Hematopoietic multipotent progenitor cell treated with erythropoietin and hydrocortisone succinate and interleukin-3 and kit ligand, for 15 days (in vitro differentiated cells): Measurements from ENCODE around the gene DNAH3.
"Not testable (repeated sequence)": the region's sequence is repeated elsewhere in the genome, so short reads cannot be mapped to it uniquely, and the experiment has no call there.

Experiments
- DNase-seq: peaks from one replicate; pipeline ENCODE4 v3.0.0-alpha.2; 2015; ENCODE audit warnings: low spot score

Gene DNAH3

GRCh38 chr16:21169249-21169981 is 18.8 kb upstream of the DNAH3 start:
- DNase-seq = no peak

- no peak for DNase-seq
Observed at GRCh38 chr16:21167929-21168602, 17.4 kb upstream of the DNAH3 start.

DNA sequence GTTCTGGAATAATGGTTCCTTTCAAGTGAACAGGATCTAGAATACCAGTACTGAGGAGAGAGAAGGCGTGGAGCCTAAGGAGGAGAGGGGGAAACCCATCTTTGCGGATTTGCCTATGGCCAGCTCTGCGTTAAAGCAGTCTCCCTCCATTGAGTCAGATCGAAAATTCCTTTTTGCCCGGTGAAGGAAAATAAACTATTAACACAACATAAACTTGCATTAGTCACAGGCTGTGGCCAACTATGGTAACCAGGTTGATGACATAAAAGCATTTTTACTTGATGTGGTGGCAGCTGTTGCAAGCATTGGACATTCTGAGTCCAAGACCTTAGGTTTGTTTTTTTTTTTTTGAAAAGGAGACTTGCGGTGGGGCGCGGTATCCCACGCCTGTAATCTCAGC is 16.7 kb upstream of the DNAH3 start:
- DNase-seq = no peak

- no peak for DNase-seq
Observed at GRCh38 chr16:21166561-21166961, 15.9 kb upstream of the DNAH3 start.

DNA sequence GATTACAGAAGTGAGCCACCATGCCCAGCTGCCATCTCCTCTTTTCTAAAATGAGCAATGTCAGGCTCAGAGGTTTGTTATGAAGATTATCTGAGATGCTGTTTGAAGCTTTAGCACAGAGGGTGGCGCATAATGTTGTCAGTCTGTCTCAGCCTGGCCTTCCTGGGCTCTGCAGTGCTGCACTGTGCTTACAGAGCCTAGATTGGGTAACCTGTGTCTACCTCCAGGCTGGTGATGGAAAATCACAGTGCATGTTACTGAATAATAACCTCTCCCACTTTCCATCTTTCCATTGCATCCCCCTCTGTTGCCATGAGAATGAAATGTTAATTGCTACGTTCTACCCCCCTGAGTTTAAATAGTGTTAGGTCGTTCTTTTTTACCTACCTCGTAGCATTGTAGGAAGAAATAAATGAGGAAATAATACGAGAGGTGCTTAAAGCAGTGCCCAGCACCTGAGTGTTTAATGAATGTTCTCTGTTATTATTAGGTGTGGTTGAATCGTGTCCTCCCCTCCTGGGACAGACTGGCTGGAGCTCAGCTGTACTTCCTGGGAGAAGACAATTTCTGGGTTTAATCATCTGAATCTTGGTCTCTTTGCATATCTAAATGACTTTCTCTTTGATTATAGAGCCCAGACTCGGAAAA is 14.0 kb upstream of the DNAH3 start:
- DNase-seq = no peak

- DNase-seq = no peak
Observed at GRCh38 chr16:21163576-21163975, 12.9 kb upstream of the DNAH3 start.

GRCh38 chr16:21162661-21163151 is 12.1 kb upstream of the DNAH3 start:
- DNase-seq = no peak

- no peak for DNase-seq
Observed at GRCh38 chr16:21161211-21161610, 10.6 kb upstream of the DNAH3 start.

- DNase-seq = no peak
Observed at GRCh38 chr16:21160276-21160675, 9.6 kb upstream of the DNAH3 start.

DNA sequence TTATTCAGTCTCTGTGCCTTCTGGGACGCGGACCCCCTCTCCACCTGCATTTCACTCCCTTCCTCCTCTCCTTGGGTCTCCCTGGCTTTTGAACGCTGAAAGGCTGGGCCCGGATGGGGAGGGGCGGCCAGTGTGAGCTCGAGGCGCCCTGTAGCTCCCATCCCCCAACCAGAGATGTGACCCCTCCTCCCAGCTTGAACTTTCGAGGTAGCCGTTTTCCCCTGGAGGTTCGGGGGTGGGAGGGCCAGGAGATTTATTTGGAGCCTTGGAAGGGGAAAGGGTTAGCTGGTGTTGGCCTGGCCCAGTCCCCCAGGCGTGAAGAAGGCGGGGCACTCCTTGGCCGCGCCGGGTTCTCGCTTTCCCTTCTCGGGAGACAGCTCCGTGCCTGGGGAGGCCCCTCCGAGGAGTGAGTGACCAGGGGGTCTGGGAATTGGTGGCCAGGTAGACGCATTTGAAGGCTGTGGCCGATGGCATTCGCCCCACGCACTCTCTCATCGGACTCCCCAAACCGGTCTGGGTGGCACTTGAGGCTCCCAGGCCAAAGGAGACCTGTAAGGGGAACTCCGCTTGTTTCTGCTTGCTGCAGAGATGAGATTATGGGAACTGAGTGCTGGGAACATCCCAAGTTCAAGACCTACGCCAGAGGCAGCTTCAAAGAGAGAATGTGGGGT is 8.8 kb upstream of the DNAH3 start:
- no peak for DNase-seq

- DNase-seq = peak; percentile 72
Observed at GRCh38 chr16:21158208-21159110, 7.8 kb upstream of the DNAH3 start, which contains the start of gene LDAF1. TSS of gene LDAF1 (plus strand) at chr16:21158674. CDS start at chr16:21161183, 2,509 bp downstream.

DNA sequence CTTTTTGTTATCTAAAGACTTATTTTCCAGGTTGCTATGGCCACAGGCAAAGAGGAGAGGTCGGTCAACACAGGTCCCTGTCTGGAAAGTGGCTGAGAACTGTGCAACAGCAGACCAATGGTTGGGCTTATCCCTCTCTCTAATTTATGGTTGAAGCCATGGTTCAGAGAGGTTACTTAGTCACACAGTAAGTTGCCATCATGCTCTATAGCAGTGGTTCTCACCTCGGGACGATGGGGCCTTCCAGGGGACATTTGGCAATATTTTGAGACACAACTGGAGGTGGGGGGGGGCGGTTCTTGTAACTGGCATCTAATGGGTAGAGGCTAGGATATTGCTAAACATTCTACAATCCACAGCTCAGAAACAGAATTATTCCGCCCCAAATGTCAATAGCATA is 7.0 kb upstream of the DNAH3 start:
- no peak for DNase-seq

DNA sequence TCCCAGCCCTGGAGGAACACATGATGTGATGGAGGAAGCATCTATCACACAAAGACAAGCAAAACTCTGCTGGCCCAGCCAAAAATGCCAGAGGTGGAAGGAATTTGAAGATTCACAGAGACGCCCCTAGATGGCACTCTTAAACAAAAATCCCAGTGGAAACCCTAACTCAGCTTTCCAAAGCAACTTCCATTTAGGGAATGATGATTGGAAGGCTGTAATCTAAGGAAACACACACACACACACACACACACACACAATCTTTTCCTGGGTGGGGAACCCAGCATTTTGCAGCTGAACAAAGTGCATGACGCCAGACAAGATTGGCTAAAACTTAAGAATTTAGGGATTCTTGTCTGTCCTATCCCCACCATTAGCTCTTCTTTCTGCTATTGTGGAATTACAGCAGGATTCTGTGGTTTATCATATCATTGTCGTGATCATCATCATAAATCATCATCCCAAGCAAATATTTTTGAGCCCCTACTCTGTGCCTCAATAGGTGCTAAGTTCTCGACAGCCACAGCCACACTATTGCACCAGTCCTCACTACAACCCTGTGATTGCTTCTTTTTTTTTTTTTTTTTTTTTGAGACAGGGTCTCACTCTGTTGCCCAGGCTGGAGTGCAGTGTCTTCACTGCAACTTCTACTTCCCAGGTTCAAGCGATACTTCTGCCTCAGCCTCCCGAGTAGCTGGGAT is 6.3 kb upstream of the DNAH3 start:
- DNase-seq = peak; percentile 47

DNA sequence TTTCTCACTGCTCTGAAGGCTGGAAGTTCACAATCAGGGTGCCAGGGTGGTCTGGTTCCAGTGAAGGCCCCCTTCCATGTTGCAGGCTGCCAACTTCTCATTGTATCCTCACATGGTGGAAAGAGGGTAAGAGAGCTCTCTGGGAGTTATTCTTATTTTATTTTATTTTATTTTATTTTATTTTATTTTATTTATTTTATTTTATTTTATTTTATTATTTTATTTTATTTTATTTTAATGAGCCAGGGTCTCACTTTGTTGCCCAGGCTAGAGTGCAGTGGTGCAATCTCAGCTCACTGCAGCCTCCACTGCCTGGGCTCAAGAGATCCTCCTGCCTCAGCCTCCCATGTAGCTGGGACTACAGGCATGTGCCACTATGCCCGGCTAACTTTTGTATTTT is 5.4 kb upstream of the DNAH3 start:
- not testable (repeated sequence) for DNase-seq

DNA sequence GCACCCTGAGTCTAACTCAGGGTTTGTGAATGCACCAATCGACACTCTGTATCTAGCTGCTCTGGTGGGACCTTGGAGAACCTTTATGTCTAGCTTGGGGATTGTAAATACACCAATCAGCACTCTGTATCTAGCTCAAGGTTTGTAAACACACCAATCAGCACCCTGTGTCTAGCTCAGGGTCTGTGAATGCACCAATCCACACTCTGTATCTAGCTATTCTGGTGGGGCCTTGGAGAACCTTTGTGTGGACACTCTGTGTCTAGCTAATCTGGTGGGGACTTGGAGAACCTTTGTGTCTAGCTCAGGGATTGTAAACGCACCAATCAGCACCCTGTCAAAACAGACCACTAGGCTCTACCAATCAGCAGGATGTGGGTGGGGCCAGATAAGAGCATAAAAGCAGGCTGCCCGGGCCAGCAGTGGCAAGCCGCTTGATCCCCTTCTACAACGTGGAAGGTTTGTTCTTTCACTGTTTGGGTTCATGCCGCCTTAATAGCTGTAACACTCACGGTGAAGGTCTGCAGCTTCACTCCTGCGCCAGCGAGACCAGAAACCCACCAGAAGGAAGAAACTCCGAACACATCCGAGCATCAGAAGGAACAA is 2.6 kb upstream of the DNAH3 start:
- DNase-seq = not testable (repeated sequence)

DNA sequence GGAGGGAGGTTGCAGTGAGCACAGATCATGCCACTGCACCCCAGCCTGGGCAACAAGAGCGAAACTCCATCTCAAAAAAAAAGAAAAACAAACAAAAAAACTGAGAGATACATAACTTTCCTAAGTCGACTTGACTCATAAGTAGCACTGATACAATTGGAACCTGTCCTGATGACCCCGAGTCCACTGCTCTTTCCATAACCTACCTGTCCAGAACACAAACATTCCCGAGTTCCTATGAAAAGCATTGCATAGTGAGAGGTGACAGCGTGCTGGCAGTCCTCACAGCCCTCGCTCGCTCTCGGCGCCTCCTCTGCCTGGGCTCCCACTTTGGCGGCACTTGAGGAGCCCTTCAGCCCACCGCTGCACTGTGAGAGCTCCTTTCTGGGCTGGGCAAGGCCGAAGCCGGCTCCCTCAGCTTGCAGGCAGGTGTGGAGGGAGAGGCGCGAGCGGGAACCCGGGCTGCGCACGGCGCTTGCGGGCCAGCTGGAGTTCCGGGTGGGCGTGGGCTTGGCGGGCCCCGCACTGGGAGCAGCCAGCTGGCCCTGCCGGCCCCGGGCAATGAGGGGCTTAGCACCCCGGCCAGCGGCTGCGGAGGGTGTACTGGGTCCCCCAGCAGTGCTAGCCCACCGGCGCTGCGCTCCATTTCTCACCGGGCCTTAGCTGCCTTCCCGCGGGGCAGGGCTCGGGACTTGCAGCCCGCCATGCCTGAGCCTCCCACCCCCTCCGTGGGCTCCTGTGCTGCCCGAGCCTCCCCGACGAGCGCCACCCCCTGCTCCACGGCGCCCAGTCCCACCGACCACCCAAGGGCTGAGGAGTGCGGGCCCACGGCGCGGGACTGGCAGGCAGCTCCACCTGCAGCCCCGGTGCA is 1.7 kb upstream of the DNAH3 start:
- not testable (repeated sequence) for DNase-seq

DNA sequence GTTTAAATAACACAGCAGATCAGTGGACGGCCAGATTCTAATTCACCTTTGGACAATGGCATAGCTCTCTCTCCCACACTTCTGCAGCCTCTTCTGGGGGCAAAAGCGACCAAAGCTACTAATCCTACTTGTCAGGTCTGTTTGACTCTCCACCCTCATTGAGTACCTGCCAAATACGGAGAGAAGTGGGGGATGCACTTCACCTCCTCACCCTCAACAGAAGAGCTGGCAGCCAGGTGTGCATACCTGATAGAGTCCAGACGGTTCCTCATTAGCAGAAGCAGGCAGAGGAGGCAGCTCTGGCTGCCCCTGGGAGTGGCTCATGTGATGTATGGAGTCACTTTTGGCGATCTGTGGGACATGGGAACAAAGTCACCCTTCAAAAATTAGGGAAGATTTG is 4.9 kb downstream of the DNAH3 start:
- DNase-seq = no peak

GRCh38 chr16:21134053-21134452 is 16.6 kb downstream of the DNAH3 start:
- DNase-seq = no peak

- DNase-seq = no peak
Observed at GRCh38 chr16:21130811-21131210, 19.8 kb downstream of the DNAH3 start.
